Ishikawa (cell line): Measurements from ENCODE around the gene CORO7.

Experiments
- CEBPB ChIP-seq: IDR thresholded peaks from 2 replicates; pipeline ENCODE4 v1.6.1; 2012
- CREB1 ChIP-seq: IDR thresholded peaks from 2 replicates; pipeline ENCODE4 v1.6.1; 2012; ENCODE audit warnings: low read depth
- EGR1 ChIP-seq: IDR thresholded peaks from 2 replicates; pipeline ENCODE4 v1.6.1; 2012
- EP300 ChIP-seq: IDR thresholded peaks from 2 replicates; pipeline ENCODE4 v1.6.1; 2012; ENCODE audit warnings: borderline replicate concordance
- FOXM1 ChIP-seq: IDR thresholded peaks from 2 replicates; pipeline ENCODE4 v1.6.1; 2012; ENCODE audit warnings: low read depth, borderline replicate concordance
- MAX ChIP-seq: IDR thresholded peaks from 2 replicates; pipeline ENCODE4 v1.6.1; 2012
- NFIC ChIP-seq: IDR thresholded peaks from 2 replicates; pipeline ENCODE4 v1.6.1; 2012
- RAD21 ChIP-seq: IDR thresholded peaks from 2 replicates; pipeline ENCODE4 v1.6.1; 2012; ENCODE audit warnings: low read depth
- TAF1 ChIP-seq: IDR thresholded peaks from 2 replicates; pipeline ENCODE4 v1.6.1; 2012; ENCODE audit warnings: low read depth, mild to moderate bottlenecking
- TCF12 ChIP-seq: IDR thresholded peaks from 2 replicates; pipeline ENCODE4 v1.6.1; 2012; ENCODE audit warnings: low read depth
- TEAD4 ChIP-seq: IDR thresholded peaks from 2 replicates; pipeline ENCODE4 v1.6.1; 2012
- USF1 ChIP-seq: IDR thresholded peaks from 2 replicates; pipeline ENCODE4 v1.6.1; 2012
- YY1 ChIP-seq: IDR thresholded peaks from 2 replicates; pipeline ENCODE4 v1.6.1; 2012; ENCODE audit warnings: low read depth
- ZBTB7A ChIP-seq: IDR thresholded peaks from 2 replicates; pipeline ENCODE4 v1.6.1; 2012; ENCODE audit warnings: low read depth
- TF ChIP-seq, protein P1 (sequence below): IDR thresholded peaks from 2 replicates; pipeline ENCODE4 v1.6.1; 2012; ENCODE audit warnings: low read depth, mild to moderate bottlenecking

Gene CORO7

GRCh38 chr16:4309102-4309832 is 107.1 kb downstream of the CORO7 start:
- TF ChIP-seq TCF12 = no peak
- TF ChIP-seq ZBTB7A = no peak
- no peak for TF ChIP-seq CREB1
- TF ChIP-seq MAX = no peak
- no peak for TF ChIP-seq RAD21
- TF ChIP-seq FOXM1 = no peak
- no peak for TF ChIP-seq EP300
- TF ChIP-seq TAF1 = no peak
- no peak for TF ChIP-seq NFIC

DNA sequence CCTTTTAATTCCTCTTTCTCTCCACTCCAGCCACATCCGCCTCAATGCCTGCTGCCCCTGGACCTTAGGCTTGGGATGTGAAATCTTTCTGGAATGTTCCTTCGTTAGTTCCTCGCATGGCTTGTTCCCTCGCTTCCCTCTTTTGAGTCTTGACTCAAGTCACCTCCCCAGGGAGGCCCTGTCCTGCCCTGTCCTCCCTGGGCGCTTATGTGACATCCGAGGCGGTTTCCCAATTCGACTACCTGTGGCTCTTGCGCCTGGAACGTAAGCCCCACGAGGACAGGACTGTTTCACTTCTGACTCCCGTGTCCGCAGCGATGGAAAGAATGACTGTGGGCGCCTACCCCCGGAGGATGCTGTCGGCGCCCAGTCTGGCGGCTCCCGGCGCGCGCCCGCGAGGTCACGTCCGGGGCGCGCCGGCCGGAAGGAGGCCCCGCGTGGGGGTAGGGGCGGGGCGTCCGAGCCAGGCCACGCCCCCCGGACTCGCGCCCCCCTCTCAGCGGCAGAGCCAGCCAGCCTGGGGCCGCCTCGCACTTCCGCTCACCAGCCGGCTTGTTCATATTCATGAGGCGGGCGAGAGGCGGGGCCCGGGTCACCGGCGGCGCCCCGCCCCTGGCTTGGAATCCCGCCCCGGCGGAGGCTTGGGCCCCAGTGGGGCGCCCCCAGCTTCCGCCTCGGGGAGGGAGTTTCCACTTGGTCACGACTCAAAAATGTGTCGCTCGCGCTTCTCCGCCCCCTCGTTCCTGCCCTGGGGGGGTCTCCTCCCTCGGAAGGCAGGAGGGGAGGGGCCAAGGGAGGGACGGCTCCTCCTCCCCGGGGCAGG is 109.0 kb downstream of the CORO7 start:
- TF ChIP-seq ZBTB7A = no peak; the same call in 1 of the 2 replicates
- TF ChIP-seq TAF1 = peak; percentile 62; the same call in 1 of the 2 replicates
- TF ChIP-seq TEAD4 = peak; percentile 87
- peak; percentile 82 for TF ChIP-seq NFIC
- TF ChIP-seq TCF12 = peak; percentile 92
- peak; percentile 31; the same call in 1 of the 2 replicates for TF ChIP-seq MAX
- TF ChIP-seq, protein P1, sequence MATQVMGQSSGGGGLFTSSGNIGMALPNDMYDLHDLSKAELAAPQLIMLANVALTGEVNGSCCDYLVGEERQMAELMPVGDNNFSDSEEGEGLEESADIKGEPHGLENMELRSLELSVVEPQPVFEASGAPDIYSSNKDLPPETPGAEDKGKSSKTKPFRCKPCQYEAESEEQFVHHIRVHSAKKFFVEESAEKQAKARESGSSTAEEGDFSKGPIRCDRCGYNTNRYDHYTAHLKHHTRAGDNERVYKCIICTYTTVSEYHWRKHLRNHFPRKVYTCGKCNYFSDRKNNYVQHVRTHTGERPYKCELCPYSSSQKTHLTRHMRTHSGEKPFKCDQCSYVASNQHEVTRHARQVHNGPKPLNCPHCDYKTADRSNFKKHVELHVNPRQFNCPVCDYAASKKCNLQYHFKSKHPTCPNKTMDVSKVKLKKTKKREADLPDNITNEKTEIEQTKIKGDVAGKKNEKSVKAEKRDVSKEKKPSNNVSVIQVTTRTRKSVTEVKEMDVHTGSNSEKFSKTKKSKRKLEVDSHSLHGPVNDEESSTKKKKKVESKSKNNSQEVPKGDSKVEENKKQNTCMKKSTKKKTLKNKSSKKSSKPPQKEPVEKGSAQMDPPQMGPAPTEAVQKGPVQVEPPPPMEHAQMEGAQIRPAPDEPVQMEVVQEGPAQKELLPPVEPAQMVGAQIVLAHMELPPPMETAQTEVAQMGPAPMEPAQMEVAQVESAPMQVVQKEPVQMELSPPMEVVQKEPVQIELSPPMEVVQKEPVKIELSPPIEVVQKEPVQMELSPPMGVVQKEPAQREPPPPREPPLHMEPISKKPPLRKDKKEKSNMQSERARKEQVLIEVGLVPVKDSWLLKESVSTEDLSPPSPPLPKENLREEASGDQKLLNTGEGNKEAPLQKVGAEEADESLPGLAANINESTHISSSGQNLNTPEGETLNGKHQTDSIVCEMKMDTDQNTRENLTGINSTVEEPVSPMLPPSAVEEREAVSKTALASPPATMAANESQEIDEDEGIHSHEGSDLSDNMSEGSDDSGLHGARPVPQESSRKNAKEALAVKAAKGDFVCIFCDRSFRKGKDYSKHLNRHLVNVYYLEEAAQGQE = no peak
- no peak for TF ChIP-seq YY1
- no peak for TF ChIP-seq RAD21
- TF ChIP-seq FOXM1 = peak; percentile 35; the same call in 1 of the 2 replicates
- no peak for TF ChIP-seq USF1
- no peak for TF ChIP-seq CREB1
- peak; percentile 94 for TF ChIP-seq EGR1
- peak; percentile 84 for TF ChIP-seq EP300
- TF ChIP-seq CEBPB = no peak

DNA sequence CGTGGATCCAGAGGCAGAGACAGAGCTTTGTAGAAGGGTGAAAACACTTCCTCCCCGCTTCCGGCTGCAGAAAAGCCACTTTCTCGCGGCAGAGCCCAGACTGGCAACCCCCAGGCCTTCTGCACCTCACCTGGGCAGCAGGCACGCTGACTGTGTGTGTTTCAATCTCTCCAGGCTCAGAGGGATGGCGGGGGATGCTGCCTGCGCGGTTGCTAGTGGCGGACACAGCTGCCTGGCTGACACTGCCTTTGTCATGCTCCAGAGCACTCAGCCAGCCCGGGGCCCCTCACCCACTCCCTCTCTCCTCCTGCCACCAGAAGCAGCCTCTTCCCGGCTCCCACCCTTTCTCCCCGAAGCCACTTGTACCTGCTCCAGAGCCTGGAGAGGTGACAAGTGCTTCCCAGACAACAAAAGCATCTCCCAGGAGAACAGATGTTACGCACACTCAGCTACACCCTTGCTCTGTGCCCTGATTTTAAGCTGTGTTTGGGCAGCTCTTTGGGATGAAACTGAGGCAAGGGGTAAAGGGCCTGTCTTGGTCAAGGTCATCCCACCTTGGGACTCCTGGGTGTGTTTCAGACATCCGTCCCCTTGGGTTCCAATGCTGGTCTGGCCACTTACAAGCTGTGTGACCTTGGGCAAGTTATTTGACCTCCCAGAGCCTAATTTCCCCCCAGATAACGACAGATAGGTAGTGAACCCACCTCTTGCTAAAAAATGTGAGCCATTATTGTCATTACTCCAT is 109.8 kb downstream of the CORO7 start:
- TF ChIP-seq CEBPB (no peak), RAD21 (no peak), USF1 (no peak), EGR1 (no peak)
